A673 (cell line): ENCODE measurements around the gene NUDT3.

Experiments used
- CTCF ChIP-seq: fragments of 300-800, 200-600 bp; sonication (generic); conservative IDR thresholded peaks from 2 replicates; pipeline ENCODE4 v1.5.1; 2017; ENCODE audit warnings: low read depth, mild to moderate bottlenecking, antibody characterized with exemption, low read length, moderate library complexity, mixed read lengths
- EZH2 ChIP-seq: fragments of 200-600 bp; sonication (generic); IDR thresholded peaks from 2 replicates; pipeline ENCODE4 v1.6.1; 2017; ENCODE audit warnings: borderline replicate concordance, low read depth, mild to moderate bottlenecking, mixed read lengths, antibody characterized with exemption, low read length; ENCODE audit not compliant: poor library complexity, severe bottlenecking

DNA sequence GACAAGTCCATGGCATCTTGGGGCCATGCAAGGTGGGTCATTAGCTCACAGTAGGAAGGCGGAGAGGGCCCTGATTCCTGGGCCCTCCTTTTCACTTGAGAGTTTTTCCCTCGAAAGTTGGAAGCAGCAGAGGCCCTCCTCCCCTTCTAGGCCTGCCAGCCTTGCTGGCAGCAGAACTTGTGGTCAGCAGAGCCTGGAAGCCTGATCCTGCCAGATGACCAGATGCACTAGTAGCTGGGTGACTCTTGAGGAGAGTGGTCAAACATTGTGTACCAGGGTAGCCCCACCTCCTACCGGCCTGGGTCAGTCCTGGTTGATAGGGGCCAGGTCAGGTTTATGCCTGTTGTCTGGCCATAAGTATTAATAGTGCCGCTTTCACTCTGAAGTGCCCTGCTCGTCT is 159.6 kb downstream of the NUDT3 start:
- TF ChIP-seq CTCF (no peak), EZH2 (no peak)
